ENCODE results near the gene MRPL20. TPM values are rescaled to one million over a fixed set of nuclear protein-coding genes. Genes with fewer than 3 reads are reported as not detected.

Gene MRPL20
- polyA plus RNA-seq, 3 donors: 116 to 128 (median 120) TPM

Other genes starting within 250 kb of the MRPL20 start
- 1 to 10 TPM in 2 of 3 donors, under 1 TPM in 1; 0.94 to 1.1 (median 1.1) TPM for gene TTLL10, start 233.4 kb downstream of the MRPL20 start, polyA plus RNA-seq (ENCODE audit: insufficient read length in 3 of 3)
- 1 to 10 TPM in 1 of 3 donors, under 1 TPM in 2; 0.75 to 1.2 (median 0.89) TPM for gene TNFRSF18, start 200.7 kb downstream of the MRPL20 start, polyA plus RNA-seq (ENCODE audit: insufficient read length in 3 of 3)
- 1 to 10 TPM; 1.5 to 2.7 (median 2.7) TPM for gene TNFRSF4, start 193.1 kb downstream of the MRPL20 start, polyA plus RNA-seq (ENCODE audit: insufficient read length in 3 of 3)
- 100 to 1,000 TPM; 134 to 147 (median 135) TPM for gene SDF4, start 175.3 kb downstream of the MRPL20 start, polyA plus RNA-seq (ENCODE audit: insufficient read length in 3 of 3)
- gene B3GALT6, start 175.1 kb downstream of the MRPL20 start, polyA plus RNA-seq (ENCODE audit: insufficient read length in 3 of 3): 10 to 100 TPM; 22.3 to 27.1 (median 25.0) TPM
- 10 to 100 TPM; 13.8 to 18.4 (median 13.8) TPM for gene C1QTNF12, start 160.6 kb downstream of the MRPL20 start, polyA plus RNA-seq (ENCODE audit: insufficient read length in 3 of 3)
- 10 to 100 TPM; 51.7 to 58.8 (median 54.6) TPM for gene UBE2J2, start 133.4 kb downstream of the MRPL20 start, polyA plus RNA-seq (ENCODE audit: insufficient read length in 3 of 3)
- 1 to 10 TPM; 5.9 to 9.0 (median 7.6) TPM for gene SCNN1D, start 126.9 kb downstream of the MRPL20 start, polyA plus RNA-seq (ENCODE audit: insufficient read length in 3 of 3)
- 10 to 100 TPM; 33.2 to 35.6 (median 33.5) TPM for gene ACAP3, start 99.4 kb downstream of the MRPL20 start, polyA plus RNA-seq (ENCODE audit: insufficient read length in 3 of 3)
- gene PUSL1, start 98.7 kb downstream of the MRPL20 start, polyA plus RNA-seq (ENCODE audit: insufficient read length in 3 of 3): 10 to 100 TPM in 2 of 3 donors, 1 to 10 TPM in 1; 8.8 to 11.7 (median 11.2) TPM
- 100 to 1,000 TPM; 110 to 159 (median 153) TPM for gene INTS11, start 82.6 kb downstream of the MRPL20 start, polyA plus RNA-seq (ENCODE audit: insufficient read length in 3 of 3)
- 10 to 100 TPM; 15.2 to 21.4 (median 19.0) TPM for gene CPTP, start 82.5 kb downstream of the MRPL20 start, polyA plus RNA-seq (ENCODE audit: insufficient read length in 3 of 3)
- gene TAS1R3, start 76.0 kb downstream of the MRPL20 start, polyA plus RNA-seq (ENCODE audit: insufficient read length in 3 of 3): under 1 TPM; 0.39 to 0.57 (median 0.49) TPM
- gene DVL1, start 57.9 kb downstream of the MRPL20 start, polyA plus RNA-seq (ENCODE audit: insufficient read length in 3 of 3): 10 to 100 TPM; 39.7 to 47.5 (median 45.8) TPM
- 100 to 1,000 TPM; 193 to 231 (median 215) TPM for gene MXRA8, start 48.7 kb downstream of the MRPL20 start, polyA plus RNA-seq (ENCODE audit: insufficient read length in 3 of 3)
- 100 to 1,000 TPM in 1 of 3 donors, 10 to 100 TPM in 2; 78.1 to 110 (median 93.9) TPM for gene AURKAIP1, start 32.1 kb downstream of the MRPL20 start, polyA plus RNA-seq (ENCODE audit: insufficient read length in 3 of 3)
- gene CCNL2, start 8.0 kb downstream of the MRPL20 start, polyA plus RNA-seq (ENCODE audit: insufficient read length in 3 of 3): 100 to 1,000 TPM; 218 to 373 (median 330) TPM
- gene ANKRD65, start 14.0 kb upstream of the MRPL20 start, polyA plus RNA-seq (ENCODE audit: insufficient read length in 3 of 3): 10 to 100 TPM in 2 of 3 donors, 1 to 10 TPM in 1; 9.0 to 15.7 (median 12.0) TPM
- gene VWA1, start 28.4 kb upstream of the MRPL20 start, polyA plus RNA-seq (ENCODE audit: insufficient read length in 3 of 3): 10 to 100 TPM; 61.7 to 76.0 (median 75.6) TPM
- gene ATAD3C, start 42.4 kb upstream of the MRPL20 start, polyA plus RNA-seq (ENCODE audit: insufficient read length in 3 of 3): 1 to 10 TPM; 2.8 to 5.1 (median 4.6) TPM
- 10 to 100 TPM; 14.7 to 22.7 (median 19.2) TPM for gene ATAD3B, start 64.5 kb upstream of the MRPL20 start, polyA plus RNA-seq (ENCODE audit: insufficient read length in 3 of 3)
- 10 to 100 TPM; 28.5 to 33.5 (median 32.7) TPM for gene ATAD3A, start 104.9 kb upstream of the MRPL20 start, polyA plus RNA-seq (ENCODE audit: insufficient read length in 3 of 3)
- 1 to 10 TPM; 5.0 to 9.6 (median 8.6) TPM for gene TMEM240, start 133.3 kb upstream of the MRPL20 start, polyA plus RNA-seq (ENCODE audit: insufficient read length in 3 of 3)
- gene SSU72, start 167.6 kb upstream of the MRPL20 start, polyA plus RNA-seq (ENCODE audit: insufficient read length in 3 of 3): 10 to 100 TPM; 84.8 to 85.3 (median 84.9) TPM
- gene FNDC10, start 192.8 kb upstream of the MRPL20 start, polyA plus RNA-seq (ENCODE audit: insufficient read length in 3 of 3): 1 to 10 TPM; 2.1 to 4.8 (median 3.4) TPM
- 10 to 100 TPM; 46.2 to 72.1 (median 56.6) TPM for gene MIB2, start 208.2 kb upstream of the MRPL20 start, polyA plus RNA-seq (ENCODE audit: insufficient read length in 3 of 3)
- gene MMP23B, start 224.9 kb upstream of the MRPL20 start, polyA plus RNA-seq (ENCODE audit: insufficient read length in 3 of 3): 10 to 100 TPM; 22.6 to 34.6 (median 34.1) TPM

All from renal pelvis (tissue), 3 donors.